Measurements from ENCODE around the gene PARK7. TPM values are rescaled to one million over a fixed set of nuclear protein-coding genes. Genes with fewer than 3 reads are reported as not detected.

The PARK7 gene
- 292 and 381 TPM in 2 replicates for total RNA-seq

GRCh38 chr1:7961216-7962013 is at the start of gene PARK7:
TSS of gene PARK7 (plus strand) at chr1:7961711. CDS start at chr1:7962786, 1,075 bp downstream.

GRCh38 chr1:7940745-7941436 is 20.6 kb upstream of the PARK7 start, which contains the start of gene TNFRSF9:
TSS of gene TNFRSF9 (minus strand) at chr1:7940839. CDS start at chr1:7939994, 845 bp downstream.

GRCh38 chr1:8026153-8026975 is 64.9 kb downstream of the PARK7 start, which contains the start of gene ERRFI1:
TSS of gene ERRFI1 (minus strand) at chr1:8026309. CDS start at chr1:8015619, 10,690 bp downstream.

Other genes starting within 250 kb of the PARK7 start
- gene VAMP3, start 190.4 kb upstream of the PARK7 start, total RNA-seq: 82.5 and 95.0 TPM in 2 replicates
- 1.3 and 2.3 TPM in 2 replicates for gene PER3, start 177.4 kb upstream of the PARK7 start, total RNA-seq
- gene UTS2, start 108.6 kb upstream of the PARK7 start, total RNA-seq: under 0.01 TPM in 1 of 2 replicates, not detected in the other
- gene TNFRSF9, start 20.9 kb upstream of the PARK7 start, total RNA-seq: 0.30 and 0.65 TPM in 2 replicates
- 27.3 and 33.7 TPM in 2 replicates for gene ERRFI1, start 64.6 kb downstream of the PARK7 start, total RNA-seq

All from epithelial cell of umbilical artery (primary cell).